Panc1 (cell line): Measurements from ENCODE around the gene METTL6. TPM values are rescaled to one million over a fixed set of nuclear protein-coding genes. Genes with fewer than 3 reads are reported as not detected.

Source experiments
- ATAC-seq: fragments of 200-7000 bp; cut with Tn5 transposase; 2 replicates; pipeline ENCODE4 v1.9.1; 2020; ENCODE audit warnings: mild to moderate bottlenecking, moderate library complexity
- BruUV-seq: library from RNA; stranded (reverse); fragments of 400-500 nt; replicated peaks from 2 replicates; lab custom pipeline; 2021; lab: Mats Ljungman, UMichigan
- CTCF ChIA-PET: fragments of 300-600 bp; sonication (Branson Sonifier 250); formaldehyde crosslinking; loops from one replicate; lab custom pipeline; 2022; ENCODE audit warnings: antibody characterized with exemption; lab: Charles Lee
- POLR2A ChIA-PET: fragments of 300-600 bp; sonication (Branson Sonifier 250); formaldehyde crosslinking; loops from one replicate; lab custom pipeline; 2022; ENCODE audit warnings: antibody characterized with exemption; lab: Charles Lee
- DNase-seq: peaks from one replicate; pipeline ENCODE4 v3.0.0-alpha.2; 2010; ENCODE audit warnings: low read depth, low spot score
- H3K27ac ChIP-seq: 2 replicates; pipeline ENCODE4 v1.5.1; 2011; ENCODE audit warnings: mild to moderate bottlenecking, low read length, inconsistent platforms
- H3K27me3 ChIP-seq: fragments of 200-500 bp; sonication (Bioruptor generic); 2 replicates; pipeline ENCODE4 v1.6.0; 2014; ENCODE audit warnings: low read length, inconsistent platforms; ENCODE audit not compliant: control insufficient read depth, insufficient read depth
- H3K36me3 ChIP-seq: fragments of 200-500 bp; sonication (Bioruptor generic); 2 replicates; pipeline ENCODE4 v1.5.1; 2014; ENCODE audit warnings: inconsistent platforms, mild to moderate bottlenecking, low read length, moderate library complexity; ENCODE audit not compliant: control insufficient read depth, insufficient read depth
- H3K4me1 ChIP-seq: 2 replicates; pipeline ENCODE4 v1.5.1; 2011; ENCODE audit warnings: inconsistent platforms, mild to moderate bottlenecking, low read length, moderate library complexity; ENCODE audit not compliant: control insufficient read depth, insufficient read depth
- H3K4me3 ChIP-seq, 2 experiments: 2 replicates each; pipeline ENCODE4 v1.5.1; 2011 to 2012; ENCODE audit warnings: low read depth in 2 of 2, low read length in 2 of 2, mild to moderate bottlenecking in 2 of 2, inconsistent platforms in 1 of 2, moderate library complexity in 1 of 2
- H3K9me3 ChIP-seq: fragments of 200-500 bp; sonication (Bioruptor generic); 2 replicates; pipeline ENCODE4 v1.5.1; 2014; ENCODE audit warnings: low read depth, mild to moderate bottlenecking, inconsistent platforms, low read length, moderate library complexity; ENCODE audit not compliant: control insufficient read depth, insufficient read depth
- CTCF ChIP-seq: fragments of 450-650 bp; IDR thresholded peaks from 2 replicates; pipeline ENCODE4 v1.5.1; 2017; ENCODE audit warnings: mild to moderate bottlenecking
- POLR2AphosphoS5 ChIP-seq: IDR thresholded peaks from 2 replicates; pipeline ENCODE4 v1.6.1; 2012; ENCODE audit warnings: mild to moderate bottlenecking, low read depth, low read length, moderate library complexity
- REST ChIP-seq, 2 experiments: IDR thresholded peaks; 2 replicates each; pipeline ENCODE4 v1.6.1; 2011 to 2012; ENCODE audit warnings: low read depth in 2 of 2, control low read depth in 1 of 2, low read length in 1 of 2, mild to moderate bottlenecking in 1 of 2, moderate library complexity in 1 of 2; ENCODE audit not compliant: insufficient read depth in 1 of 2
- SIN3A ChIP-seq: IDR thresholded peaks from 2 replicates; pipeline ENCODE4 v1.6.1; 2012; ENCODE audit warnings: low read depth, mild to moderate bottlenecking, low read length, moderate library complexity, borderline replicate concordance; ENCODE audit not compliant: insufficient read depth
- TCF7L2 ChIP-seq: IDR thresholded peaks from 2 replicates; pipeline ENCODE4 v1.6.1; 2011; ENCODE audit warnings: mild to moderate bottlenecking, low read depth, low read length, inconsistent platforms
- in situ Hi-C: cut with HindIII; loops from 2 replicates; pipeline ENCODE4 v1.10.0; 2016; ENCODE audit warnings: low sequenced_read_pairs, low pct_unique_long_range_greater_than_20kb
- intact Hi-C: fragments of 100-400 bp; cut with micrococcal nuclease; formaldehyde crosslinking; loops from one replicate; pipeline ENCODE4 v1.10.0; 2022; ENCODE audit not compliant: unreplicated experiment
- total RNA-seq: library from RNA; stranded (reverse); gene quantifications from one replicate; pipeline ENCODE4 v1.2.1, GENCODE V29; 2021; ENCODE audit not compliant: unreplicated experiment

METTL6 gene
- total RNA-seq, 1 experiment from 2014 or later, result 16.5 TPM

- ATAC-seq (no peak), DNase-seq (no peak)
- Histone ChIP-seq H3K9me3 (no peaks in the 10 kb centered on the region), H3K36me3 (no peaks in the 10 kb centered on the region), H3K27ac (no peak overlapping the region), H3K27me3 (no peaks in the 10 kb centered on the region), H3K4me3 (no peak overlapping the region), H3K4me1 (no peaks in the 10 kb centered on the region)
- BruUV-seq, result no TSS peak
- TF ChIP-seq POLR2AphosphoS5 (no peak), SIN3A (no peak), CTCF (no peak), REST (IDR thresholded peaks at IDR 0.05; ENCODE audit: insufficient read depth in 1 of 2, low read depth in 2 of 2, low read length in 1 of 2) (no peak), TCF7L2 (no peak)
- ChIA-PET CTCF (no interaction called here), POLR2A (no interaction called here)
- intact Hi-C loops (no loop called here), in situ Hi-C loops (no loop called here)
Measured at GRCh38 chr3:15450438-15451215, 23.3 kb upstream of the METTL6 start.

- in situ Hi-C loops (no loop called here), intact Hi-C loops (no loop called here)
- ATAC-seq, result no peak
- no peak overlapping the region for H3K4me3 ChIP-seq
- TF ChIP-seq POLR2AphosphoS5 (no peak), CTCF (no peak), REST (IDR thresholded peaks at IDR 0.05; ENCODE audit: insufficient read depth in 1 of 2, low read depth in 2 of 2, low read length in 1 of 2) (no peak)
- CTCF ChIA-PET, result no interaction called here
- no peak overlapping the region for H3K27ac ChIP-seq
- H3K36me3 ChIP-seq, result no peaks in the 10 kb centered on the region
- no peaks in the 10 kb centered on the region for H3K27me3 ChIP-seq
- H3K9me3 ChIP-seq, result no peaks in the 10 kb centered on the region
- POLR2A ChIA-PET, result no interaction called here
- H3K4me1 ChIP-seq, result no peaks in the 10 kb centered on the region
- BruUV-seq, result no TSS peak
- no peak for DNase-seq
Measured at GRCh38 chr3:15449489-15450224, 22.3 kb upstream of the METTL6 start.
